PC-3 (cell line): ENCODE measurements around the gene NKX1-1.

Source experiments
- EZH2 ChIP-seq: fragments of 300-600 bp; sonication (generic); IDR thresholded peaks from one replicate; pipeline ENCODE4 v1.6.1; 2017; ENCODE audit warnings: antibody characterized with exemption, mild to moderate bottlenecking, low read length; ENCODE audit not compliant: unreplicated experiment
- EZH2phosphoT487 ChIP-seq: fragments of 300-600 bp; sonication (generic); IDR thresholded peaks from 2 replicates; pipeline ENCODE4 v1.6.1; 2018; ENCODE audit warnings: mild to moderate bottlenecking, antibody characterized with exemption, low read length, borderline replicate concordance
- TF ChIP-seq, protein P1 (sequence below): fragments of 300-600 bp; sonication (generic); conservative IDR thresholded peaks from 2 replicates; pipeline ENCODE4 v1.5.1; 2017; ENCODE audit warnings: antibody characterized with exemption, low read depth, mild to moderate bottlenecking, low read length

DNA sequence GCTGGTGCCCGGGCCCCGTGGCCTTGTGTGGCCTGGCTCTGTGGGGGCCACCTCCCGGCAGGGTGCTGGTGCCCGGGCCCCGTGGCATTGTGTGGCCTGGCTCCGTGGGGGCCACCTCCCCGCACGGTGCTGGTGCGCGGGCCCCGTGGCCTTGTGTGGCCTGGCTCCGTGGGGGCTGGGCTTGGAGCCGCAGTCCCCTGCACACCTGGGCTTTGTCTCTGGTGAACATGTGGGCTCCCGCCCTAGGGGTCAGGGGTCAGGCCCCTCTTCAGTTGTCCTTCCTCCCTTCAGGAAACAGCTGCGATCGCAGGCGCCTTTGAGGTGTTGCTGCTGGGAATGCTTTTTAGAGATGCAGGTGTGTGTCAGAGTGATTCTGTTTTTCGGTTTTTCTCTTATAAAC, 42.0 kb downstream of the NKX1-1 start:
- TF ChIP-seq, protein P1, sequence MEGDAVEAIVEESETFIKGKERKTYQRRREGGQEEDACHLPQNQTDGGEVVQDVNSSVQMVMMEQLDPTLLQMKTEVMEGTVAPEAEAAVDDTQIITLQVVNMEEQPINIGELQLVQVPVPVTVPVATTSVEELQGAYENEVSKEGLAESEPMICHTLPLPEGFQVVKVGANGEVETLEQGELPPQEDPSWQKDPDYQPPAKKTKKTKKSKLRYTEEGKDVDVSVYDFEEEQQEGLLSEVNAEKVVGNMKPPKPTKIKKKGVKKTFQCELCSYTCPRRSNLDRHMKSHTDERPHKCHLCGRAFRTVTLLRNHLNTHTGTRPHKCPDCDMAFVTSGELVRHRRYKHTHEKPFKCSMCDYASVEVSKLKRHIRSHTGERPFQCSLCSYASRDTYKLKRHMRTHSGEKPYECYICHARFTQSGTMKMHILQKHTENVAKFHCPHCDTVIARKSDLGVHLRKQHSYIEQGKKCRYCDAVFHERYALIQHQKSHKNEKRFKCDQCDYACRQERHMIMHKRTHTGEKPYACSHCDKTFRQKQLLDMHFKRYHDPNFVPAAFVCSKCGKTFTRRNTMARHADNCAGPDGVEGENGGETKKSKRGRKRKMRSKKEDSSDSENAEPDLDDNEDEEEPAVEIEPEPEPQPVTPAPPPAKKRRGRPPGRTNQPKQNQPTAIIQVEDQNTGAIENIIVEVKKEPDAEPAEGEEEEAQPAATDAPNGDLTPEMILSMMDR, result no peak
- TF ChIP-seq EZH2 (no peak), EZH2phosphoT487 (no peak)
